ENCODE results near the gene MRPL54. TPM values are rescaled to one million over a fixed set of nuclear protein-coding genes. Genes with fewer than 3 reads are reported as not detected.
A peak's percentile ranks its signal among the peaks of the same experiment; 100 is the strongest.
"Not testable (repeated sequence)": the region's sequence is repeated elsewhere in the genome, so short reads cannot be mapped to it uniquely, and the experiment has no call there.

Gene MRPL54
- polyA plus RNA-seq, 1 donor from 2014 or later: 138 TPM

DNA sequence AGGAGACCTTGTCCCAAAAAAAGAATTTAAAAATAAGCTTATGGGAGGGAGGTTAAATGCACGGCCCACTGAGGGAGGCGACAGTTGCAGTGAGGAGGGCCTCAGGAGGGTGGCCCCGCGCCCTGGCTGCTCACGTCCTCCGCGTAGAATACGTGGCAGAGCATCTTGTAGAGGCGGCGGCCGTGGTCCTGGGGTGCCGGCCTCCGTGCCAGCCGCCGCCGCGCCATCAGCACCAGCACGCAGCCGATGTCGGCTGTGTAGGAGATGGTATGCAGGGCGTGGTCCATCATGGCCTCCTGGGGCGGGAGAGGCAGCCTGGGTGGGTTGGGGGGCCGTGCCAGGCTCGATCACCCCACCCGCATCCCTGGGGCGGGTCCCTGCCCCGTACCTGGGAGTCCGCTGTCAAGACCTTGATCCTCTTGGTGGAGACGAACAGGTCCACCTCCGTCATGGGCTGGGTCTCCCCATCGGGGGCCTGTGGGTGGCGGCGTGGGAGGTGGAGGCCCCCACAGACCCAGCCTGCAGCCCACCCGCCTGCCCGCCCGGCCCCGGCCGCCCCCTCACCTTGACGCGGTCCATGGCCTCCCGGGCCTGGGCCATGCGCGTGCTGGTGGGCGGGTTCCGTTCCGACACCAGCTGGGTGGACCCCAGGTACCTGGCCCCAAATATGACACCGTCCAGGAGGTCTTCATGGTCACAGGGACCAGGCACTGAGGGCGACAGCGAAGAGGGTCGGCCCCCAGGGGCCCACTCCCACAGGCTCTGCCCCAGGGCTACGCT is 8.7 kb upstream of the MRPL54 start:
- Mint-ChIP-seq H3K4me3 (peak overlapping the region in 1 of 4 donors; percentile 28), H3K27me3 (no peaks in the 10 kb centered on the region), H3K9me3 (no peaks in the 10 kb centered on the region), H3K4me1 (peaks cover 2 to 10% (median 3%) of the 10 kb centered on the region in 3 donors), H3K36me3 (peaks cover 9% of the 10 kb centered on the region), H3K27ac (no peak overlapping the region)

DNA sequence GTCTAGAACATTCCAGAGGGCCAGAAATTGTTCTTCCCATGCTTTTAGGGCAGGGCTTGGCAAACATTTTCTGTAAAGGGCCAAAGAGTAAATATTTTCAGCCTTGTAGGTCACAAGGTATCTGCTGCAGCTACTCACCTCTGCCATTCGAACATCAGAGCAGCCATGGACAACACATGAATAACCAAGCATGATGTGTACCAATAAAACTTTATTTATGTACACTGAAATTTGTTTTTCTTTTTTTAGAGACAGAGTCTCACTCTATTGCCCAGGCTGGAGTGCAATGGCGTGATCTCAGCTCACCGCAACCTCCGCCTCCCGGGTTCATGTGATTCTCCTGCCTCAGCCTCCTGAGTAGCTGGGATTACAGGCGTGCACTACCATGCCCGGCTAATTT is 4.8 kb upstream of the MRPL54 start:
- not testable (repeated sequence) for H3K9me3 Mint-ChIP-seq, H3K27me3 Mint-ChIP-seq, H3K36me3 Mint-ChIP-seq, H3K27ac Mint-ChIP-seq
- Mint-ChIP-seq H3K4me3 (peak overlapping the region in 1 of 4 donors; percentile 38), H3K4me1 (peaks cover 19 to 23% (median 21%) of the 10 kb centered on the region in 3 donors)

DNA sequence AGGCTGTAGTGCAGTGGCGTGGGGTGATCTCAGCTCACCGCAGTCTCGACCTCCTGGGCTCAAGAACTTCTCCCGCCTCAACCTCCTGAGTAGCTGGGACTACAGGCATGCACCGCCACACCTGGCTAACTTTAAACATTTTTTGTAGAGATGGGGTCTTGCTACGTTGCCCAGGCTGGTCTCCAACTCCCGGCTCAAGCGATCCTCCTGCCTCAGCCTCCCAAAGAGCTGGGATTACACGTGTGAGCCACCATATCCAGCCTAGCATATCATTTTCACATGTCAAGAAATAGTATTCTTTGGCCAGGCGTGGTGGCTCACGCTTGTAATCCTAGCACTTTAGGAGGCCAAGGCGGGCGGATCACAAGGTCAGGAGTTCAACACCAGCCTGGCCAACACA is 4.2 kb upstream of the MRPL54 start:
- H3K27ac Mint-ChIP-seq, H3K4me3 Mint-ChIP-seq, H3K36me3 Mint-ChIP-seq, H3K27me3 Mint-ChIP-seq, H3K9me3 Mint-ChIP-seq: not testable (repeated sequence)
- peaks cover 23 to 28% (median 26%) of the 10 kb centered on the region in 3 donors for H3K4me1 Mint-ChIP-seq

DNA sequence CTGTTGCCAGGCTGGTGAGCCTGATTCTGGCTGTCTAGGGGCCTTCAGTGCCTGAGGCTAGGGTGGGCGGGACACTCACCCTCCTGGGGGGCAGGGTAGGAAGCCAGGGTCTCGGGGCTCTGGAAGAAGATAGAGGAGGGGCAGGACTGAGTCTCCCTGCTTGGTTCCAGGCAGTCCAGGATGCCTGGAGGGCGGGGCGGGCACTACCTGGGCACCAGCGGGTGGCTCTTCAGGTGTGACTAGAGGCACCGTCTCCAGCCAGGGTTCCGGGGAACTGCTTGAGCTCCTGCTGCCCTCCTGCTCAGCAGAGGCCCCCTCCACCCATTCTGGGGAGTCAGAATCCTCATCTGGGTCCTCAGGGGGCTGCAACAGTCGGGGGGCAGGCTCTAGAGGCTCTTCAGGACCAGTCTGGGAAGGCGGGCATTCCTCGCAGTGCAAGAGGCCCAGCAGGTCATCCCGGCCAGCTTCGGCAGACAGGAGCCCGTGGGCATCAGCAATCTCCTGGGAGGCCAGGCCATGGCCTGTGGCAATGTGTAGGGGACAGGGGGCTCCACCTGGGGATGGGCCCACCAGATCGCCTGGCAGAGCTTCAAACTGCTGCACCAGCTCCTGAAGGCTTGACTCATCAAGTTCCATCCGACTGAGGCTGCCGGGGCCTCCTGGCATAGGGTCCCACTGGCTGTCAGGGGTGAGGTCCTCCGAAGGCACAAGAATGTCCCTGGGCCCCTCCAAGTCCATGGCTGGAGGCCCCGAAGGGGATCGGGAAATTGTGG is 2.8 kb upstream of the MRPL54 start:
- no peaks in the 10 kb centered on the region for H3K9me3 Mint-ChIP-seq
- H3K4me3 Mint-ChIP-seq: peak overlapping the region; percentile 38 to 99 (median 98)
- H3K27ac Mint-ChIP-seq: peak overlapping the region; percentile 63 to 100 (median 98)
- H3K27me3 Mint-ChIP-seq: peaks cover 2% of the 10 kb centered on the region
- peaks cover 23 to 30% (median 27%) of the 10 kb centered on the region in 3 donors for H3K4me1 Mint-ChIP-seq
- peaks cover 3% of the 10 kb centered on the region for H3K36me3 Mint-ChIP-seq

DNA sequence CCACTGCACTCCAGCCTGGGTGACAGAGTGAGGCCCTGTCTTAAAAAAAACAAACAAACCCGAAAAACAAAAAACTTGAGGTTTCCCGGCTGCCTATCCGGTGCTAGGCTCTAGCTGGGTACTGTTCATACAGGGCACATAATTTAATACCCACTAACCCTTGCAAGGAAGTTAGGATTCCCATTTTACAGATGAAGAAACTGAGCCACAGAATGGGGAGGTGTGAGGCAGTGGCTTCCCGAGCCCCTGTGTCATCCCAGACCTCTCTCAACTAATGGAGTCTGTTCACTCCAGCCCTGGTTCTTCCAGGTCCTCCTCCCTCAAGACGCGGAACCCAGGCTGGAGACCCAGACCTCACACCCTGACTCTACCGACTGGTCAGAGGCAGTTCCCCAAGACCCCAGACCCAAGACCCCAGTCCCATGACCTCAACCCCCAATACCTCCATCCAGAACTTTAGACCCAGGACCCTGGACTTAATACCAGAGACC is 1.6 kb upstream of the MRPL54 start:
- Mint-ChIP-seq H3K27ac (peak overlapping the region; percentile 95 to 100 (median 98)), H3K36me3 (peaks cover 3% of the 10 kb centered on the region), H3K9me3 (no peaks in the 10 kb centered on the region), H3K4me3 (peak overlapping the region; percentile 93 to 99 (median 98)), H3K4me1 (peaks cover 20 to 27% (median 21%) of the 10 kb centered on the region in 3 donors), H3K27me3 (peaks cover 2% of the 10 kb centered on the region)

DNA sequence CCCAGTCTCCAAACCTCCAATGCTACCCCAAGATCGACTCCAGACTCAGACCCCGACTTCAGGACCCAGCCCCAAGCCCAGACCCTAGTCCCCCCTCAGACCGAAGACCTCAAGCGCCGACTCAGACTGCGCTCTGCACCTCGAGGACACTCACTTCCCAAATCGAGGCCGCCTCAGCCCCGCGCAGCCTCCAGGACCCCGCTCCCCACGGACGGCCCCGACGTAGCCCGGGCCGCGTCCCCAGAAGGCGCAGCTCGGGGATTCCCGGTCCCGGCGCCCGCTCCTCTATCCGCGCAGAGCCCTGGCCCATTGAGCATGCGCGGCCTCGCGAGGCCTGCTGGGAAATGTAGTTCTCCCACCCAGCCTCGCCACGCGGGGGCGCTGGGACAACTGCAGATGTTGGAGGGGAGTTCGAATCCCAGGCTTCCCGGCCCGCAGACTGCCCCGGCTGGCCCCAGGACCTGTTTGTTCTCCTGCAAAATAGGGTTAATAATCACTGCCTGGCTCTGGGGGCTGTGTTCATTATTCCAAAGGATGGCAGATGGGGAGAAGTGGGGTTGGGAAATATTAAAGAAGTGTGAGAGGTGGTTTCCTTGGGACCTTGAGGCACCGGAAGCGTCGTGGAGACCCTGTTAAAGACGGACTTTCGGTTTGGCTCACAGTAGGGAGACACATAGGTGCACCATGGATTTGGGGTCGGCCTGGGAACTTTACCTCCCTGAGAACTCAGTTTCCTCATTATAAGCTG is 926 bp upstream of the MRPL54 start, which contains the start of gene APBA3:
APBA3 (minus strand) TSS at position 311 of the 748 bp plus-strand sequence. CDS start 1,428 bp downstream, outside the sequence.
- Mint-ChIP-seq H3K9me3 (no peaks in the 10 kb centered on the region), H3K4me3 (peak within 1 kb of the TSS; percentile 97 to 99 (median 99)), H3K27ac (peak within 1 kb of the TSS; percentile 100), H3K4me1 (peaks cover 20 to 30% (median 21%) of the 10 kb centered on the region in 3 donors), H3K27me3 (peaks cover 2% of the 10 kb centered on the region), H3K36me3 (peaks cover 3% of the 10 kb centered on the region)

DNA sequence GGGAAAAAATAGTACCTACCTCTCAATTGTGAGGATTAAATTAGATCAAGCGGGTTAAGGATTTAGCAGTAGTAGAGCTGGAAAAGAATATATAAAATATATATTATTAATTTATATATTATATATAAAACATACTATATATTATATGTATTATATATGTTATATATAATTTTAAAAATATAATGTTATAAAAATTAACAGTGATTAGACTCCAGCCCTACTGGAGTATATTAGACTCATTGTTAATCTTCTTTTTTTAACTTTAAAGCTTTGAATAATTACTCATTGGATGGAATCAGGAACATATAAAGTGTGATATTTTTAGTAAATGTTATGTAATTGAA is 380 bp upstream of the MRPL54 start:
- Mint-ChIP-seq H3K27me3 (peaks cover 2% of the 10 kb centered on the region), H3K9me3 (no peaks in the 10 kb centered on the region), H3K4me1 (peaks cover 19 to 32% (median 20%) of the 10 kb centered on the region in 3 donors), H3K36me3 (peaks cover 3% of the 10 kb centered on the region), H3K27ac (peak overlapping the region; percentile 100), H3K4me3 (peak overlapping the region; percentile 97 to 99 (median 99))

DNA sequence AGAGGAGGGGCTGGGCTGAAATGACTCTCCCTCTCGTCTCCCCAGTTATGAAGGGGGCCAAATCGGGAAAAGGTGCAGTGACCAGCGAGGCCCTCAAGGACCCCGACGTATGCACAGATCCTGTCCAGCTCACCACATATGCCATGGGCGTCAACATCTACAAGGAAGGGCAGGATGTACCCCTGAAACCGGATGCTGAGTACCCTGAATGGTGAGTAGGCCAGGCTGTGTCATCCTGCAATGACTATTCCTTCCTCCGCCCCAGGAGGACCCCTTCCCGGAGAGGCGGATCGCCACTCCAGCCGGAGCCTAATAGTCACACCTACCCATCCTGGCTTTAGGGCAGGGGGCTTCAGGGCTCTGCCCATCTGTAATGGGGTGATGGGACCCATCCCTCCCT is 2.6 kb downstream of the MRPL54 start:
- H3K9me3 Mint-ChIP-seq: no peaks in the 10 kb centered on the region
- no peak overlapping the region for H3K4me3 Mint-ChIP-seq
- H3K27me3 Mint-ChIP-seq: peaks cover 2% of the 10 kb centered on the region

DNA sequence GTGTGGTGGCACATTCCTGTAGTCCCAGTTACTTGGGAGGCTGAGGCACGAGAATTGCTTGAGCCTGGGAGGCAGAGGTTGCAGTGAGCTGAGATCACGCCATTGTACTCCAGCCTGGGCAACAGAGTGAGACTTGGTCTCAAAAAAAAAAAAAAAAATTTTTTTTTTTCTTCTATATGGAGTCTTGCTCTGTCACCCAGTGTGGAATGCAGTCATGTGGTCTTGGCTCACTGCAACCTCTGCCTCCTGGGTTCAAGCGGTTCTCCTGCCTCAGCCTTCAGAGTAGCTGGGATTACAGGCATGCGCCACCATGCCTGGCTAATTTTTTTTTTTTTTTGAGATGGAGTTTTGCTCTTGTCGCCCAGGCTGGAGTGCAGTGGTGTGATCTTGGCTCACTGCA is 3.3 kb downstream of the MRPL54 start:
- not testable (repeated sequence) for H3K4me3 Mint-ChIP-seq
- H3K4me1 Mint-ChIP-seq: peaks cover 17 to 22% (median 20%) of the 10 kb centered on the region in 3 donors

More for the DNA sequence above, 2.6 kb downstream of the MRPL54 start:
- Mint-ChIP-seq H3K4me1 (peaks cover 17 to 27% (median 20%) of the 10 kb centered on the region in 3 donors), H3K27ac (no peak overlapping the region), H3K36me3 (peaks cover 6% of the 10 kb centered on the region)

DNA sequence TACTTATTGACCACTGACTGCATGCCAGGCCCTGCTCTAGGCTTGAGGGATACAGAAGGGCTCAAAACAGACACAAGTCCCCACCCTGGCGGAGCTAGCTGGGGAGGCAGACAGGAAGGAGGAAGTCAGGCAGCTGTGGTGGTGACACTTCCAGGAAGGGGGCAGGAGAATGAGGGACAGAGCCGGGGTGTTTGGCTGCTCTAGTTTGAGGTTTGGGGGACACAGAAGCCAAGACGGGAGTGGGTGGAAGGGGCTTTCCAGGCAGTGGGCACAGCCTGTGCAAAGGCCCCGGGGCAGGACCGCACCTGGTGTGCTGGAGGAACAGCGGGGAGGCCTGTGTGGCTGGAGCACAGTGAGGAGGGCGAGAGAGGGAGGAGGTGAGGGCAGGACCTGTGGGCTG is 4.0 kb downstream of the MRPL54 start:
- Mint-ChIP-seq H3K27ac (peak overlapping the region in 1 of 3 donors; percentile 73), H3K36me3 (peaks cover 6% of the 10 kb centered on the region), H3K27me3 (peaks cover 2% of the 10 kb centered on the region), H3K9me3 (no peaks in the 10 kb centered on the region), H3K4me3 (peak overlapping the region in 1 of 4 donors; percentile 49), H3K4me1 (peaks cover 14 to 20% (median 14%) of the 10 kb centered on the region in 3 donors)

More for the DNA sequence above, 3.3 kb downstream of the MRPL54 start:
- not testable (repeated sequence) for H3K36me3 Mint-ChIP-seq, H3K27me3 Mint-ChIP-seq, H3K27ac Mint-ChIP-seq, H3K9me3 Mint-ChIP-seq

DNA sequence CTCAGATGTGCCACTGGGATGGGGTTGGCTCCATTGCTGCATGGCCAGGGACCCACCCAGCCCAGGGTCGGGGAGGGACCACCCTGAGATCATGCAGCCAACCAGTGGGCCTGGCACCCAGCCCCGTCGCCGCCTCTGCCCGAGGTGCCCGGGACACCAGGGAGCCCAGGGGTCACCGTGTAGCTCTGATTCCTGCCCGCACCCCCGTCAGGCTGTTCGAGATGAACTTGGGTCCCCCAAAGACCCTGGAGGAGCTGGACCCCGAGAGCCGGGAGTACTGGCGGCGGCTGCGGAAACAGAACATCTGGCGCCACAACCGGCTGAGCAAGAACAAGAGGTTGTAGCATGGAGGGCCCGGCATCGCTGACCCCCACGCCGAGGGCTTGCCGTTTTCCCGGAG is 4.6 kb downstream of the MRPL54 start:
- H3K9me3 Mint-ChIP-seq: no peaks in the 10 kb centered on the region
- H3K36me3 Mint-ChIP-seq: peaks cover 6% of the 10 kb centered on the region
- H3K4me3 Mint-ChIP-seq: no peak overlapping the region
- peaks cover 2% of the 10 kb centered on the region for H3K27me3 Mint-ChIP-seq
- H3K4me1 Mint-ChIP-seq: peaks cover 9 to 15% (median 9%) of the 10 kb centered on the region in 3 donors
- peak overlapping the region in 1 of 3 donors; percentile 73 for H3K27ac Mint-ChIP-seq

DNA sequence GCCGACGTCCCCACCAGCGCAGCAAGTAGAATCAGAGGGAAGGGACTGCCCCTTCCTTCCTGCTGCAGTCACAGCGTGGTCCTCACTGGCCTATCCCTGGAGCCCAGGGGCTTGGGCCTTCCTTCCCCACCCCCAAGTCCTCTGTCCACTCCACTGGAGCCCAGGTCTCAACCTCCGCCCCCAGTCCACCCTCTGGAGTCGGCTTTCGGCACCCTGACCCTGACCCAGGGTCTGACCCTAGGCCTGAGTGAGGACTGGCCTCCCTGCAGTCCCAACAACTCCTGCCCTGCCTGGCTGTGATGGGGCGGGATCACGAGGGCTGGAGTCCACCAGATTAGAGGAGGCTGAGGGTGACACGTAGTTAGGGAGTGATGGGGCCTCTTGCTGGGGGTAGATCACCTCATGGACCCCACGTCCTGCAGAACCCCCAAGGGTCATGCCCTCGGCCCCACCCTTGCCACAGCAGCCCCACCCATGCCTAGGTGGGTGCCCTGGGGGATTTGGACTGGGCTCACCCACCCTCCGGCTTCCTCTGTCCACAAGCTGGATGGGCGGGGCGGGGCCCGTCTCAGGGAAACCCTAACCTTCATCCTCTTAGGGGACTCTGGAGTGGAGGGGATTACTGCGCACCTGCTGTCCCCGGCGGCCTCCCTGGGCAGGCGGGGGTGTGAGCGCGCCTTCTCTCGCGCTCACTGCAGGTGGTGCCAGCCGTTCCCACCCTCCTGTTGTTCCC is 5.7 kb downstream of the MRPL54 start:
- no peaks in the 10 kb centered on the region for H3K9me3 Mint-ChIP-seq
- H3K36me3 Mint-ChIP-seq: peaks cover 3% of the 10 kb centered on the region
- peaks cover 0 to 7% (median 5%) of the 10 kb centered on the region in 3 donors for H3K4me1 Mint-ChIP-seq
- H3K27ac Mint-ChIP-seq: no peak overlapping the region
- peak overlapping the region in 1 of 4 donors; percentile 23 for H3K4me3 Mint-ChIP-seq
- no peaks in the 10 kb centered on the region for H3K27me3 Mint-ChIP-seq

DNA sequence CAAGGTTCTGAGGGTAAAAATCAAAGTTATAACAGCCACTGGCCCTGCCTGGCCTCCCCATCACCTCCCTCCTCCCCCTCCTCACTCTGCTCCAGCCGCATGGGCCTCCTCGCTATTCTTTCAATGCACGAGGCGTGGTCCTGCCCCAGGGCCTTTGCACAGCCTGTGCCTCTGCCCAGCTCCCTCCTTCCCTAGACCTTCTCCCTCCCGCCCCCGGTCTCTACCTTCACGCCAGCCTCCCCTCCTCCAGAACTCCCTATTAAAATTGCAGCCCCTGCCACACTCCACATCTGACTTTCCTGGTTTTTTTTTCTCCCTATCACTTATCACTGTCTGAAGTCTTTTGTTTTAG is 6.2 kb downstream of the MRPL54 start:
- peaks cover 3% of the 10 kb centered on the region for H3K36me3 Mint-ChIP-seq
- no peak overlapping the region for H3K4me3 Mint-ChIP-seq
- H3K27ac Mint-ChIP-seq: no peak overlapping the region

DNA sequence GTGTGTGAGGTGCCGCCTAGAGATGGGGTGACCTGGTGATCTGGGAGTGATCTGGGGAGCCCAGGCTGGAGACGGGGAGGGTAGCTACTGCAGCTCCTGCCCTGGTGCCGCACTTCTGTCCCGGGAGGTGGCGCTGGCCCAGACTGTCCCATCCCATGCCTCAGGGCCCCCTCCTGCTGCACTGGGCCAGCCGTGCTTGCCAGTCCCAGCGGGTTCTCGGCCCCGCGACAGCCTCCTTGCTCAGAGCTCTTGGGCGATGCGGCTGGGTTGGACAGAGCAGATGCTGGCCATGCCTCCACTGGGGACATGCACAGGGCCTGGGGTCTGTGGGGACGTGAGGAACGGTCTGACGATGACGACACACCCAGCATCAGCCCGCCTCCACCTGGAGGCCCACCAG is 7.0 kb downstream of the MRPL54 start:
- Mint-ChIP-seq H3K27ac (no peak overlapping the region), H3K9me3 (no peaks in the 10 kb centered on the region)

More for the DNA sequence above, 6.2 kb downstream of the MRPL54 start:
- Mint-ChIP-seq H3K27me3 (no peaks in the 10 kb centered on the region), H3K9me3 (no peaks in the 10 kb centered on the region), H3K4me1 (peaks cover 0 to 6% (median 3%) of the 10 kb centered on the region in 3 donors)

More for the DNA sequence above, 7.0 kb downstream of the MRPL54 start:
- H3K4me3 Mint-ChIP-seq: no peak overlapping the region
- H3K36me3 Mint-ChIP-seq: peaks cover 3% of the 10 kb centered on the region
- no peaks in the 10 kb centered on the region for H3K27me3 Mint-ChIP-seq
- H3K4me1 Mint-ChIP-seq: peaks cover 0 to 9% (median 3%) of the 10 kb centered on the region in 3 donors
